ENCODE data around the gene TMSB4X.
A peak's percentile ranks its signal among the peaks of the same experiment; 100 is the strongest.
"Not testable (repeated sequence)": the region's sequence is repeated elsewhere in the genome, so short reads cannot be mapped to it uniquely, and the experiment has no call there.

Gene TMSB4X

GRCh38 chrX:12994321-12994720 lies 19.4 kb downstream of the TMSB4X start:
- no peak for DNase-seq (ENCODE audit: low read depth in 4 of 4, low spot score in 1 of 4)

GRCh38 chrX:12996934-12997435 lies 22.1 kb downstream of the TMSB4X start:
- DNase-seq (ENCODE audit: low read depth in 4 of 4, low spot score in 1 of 4), result no peak

GRCh38 chrX:12997906-12998687 lies 23.2 kb downstream of the TMSB4X start:
- no peak for DNase-seq (ENCODE audit: low read depth in 4 of 4, low spot score in 1 of 4)

GRCh38 chrX:12999422-12999821 lies 24.5 kb downstream of the TMSB4X start:
- peak in 2 of 4 experiments; percentile 23 for DNase-seq (ENCODE audit: low read depth in 4 of 4, low spot score in 1 of 4)

GRCh38 chrX:13000301-13000811 lies 25.4 kb downstream of the TMSB4X start:
- no peak for DNase-seq (ENCODE audit: low read depth in 4 of 4, low spot score in 1 of 4)

- DNase-seq (ENCODE audit: low read depth in 4 of 4, low spot score in 1 of 4), result no peak
Measured at GRCh38 chrX:13001097-13001496, 26.2 kb downstream of the TMSB4X start.

GRCh38 chrX:13001961-13002671 lies 27.2 kb downstream of the TMSB4X start:
- no peak for DNase-seq (ENCODE audit: low read depth in 4 of 4, low spot score in 1 of 4)

GRCh38 chrX:13005661-13006473 lies 31.0 kb downstream of the TMSB4X start:
- DNase-seq (ENCODE audit: low read depth in 4 of 4, low spot score in 1 of 4), result no peak

- no peak for DNase-seq (ENCODE audit: low read depth in 4 of 4, low spot score in 1 of 4)
Measured at GRCh38 chrX:13007519-13008188, 32.7 kb downstream of the TMSB4X start.

GRCh38 chrX:13008189-13008533 lies 33.3 kb downstream of the TMSB4X start:
- no peak for DNase-seq (ENCODE audit: low read depth in 4 of 4, low spot score in 1 of 4)

GRCh38 chrX:13008851-13009250 lies 33.9 kb downstream of the TMSB4X start:
- no peak for DNase-seq (ENCODE audit: low read depth in 4 of 4, low spot score in 1 of 4)

GRCh38 chrX:13009273-13009672 lies 34.4 kb downstream of the TMSB4X start:
- DNase-seq (ENCODE audit: low read depth in 4 of 4, low spot score in 1 of 4), result no peak

GRCh38 chrX:13009844-13010243 lies 34.9 kb downstream of the TMSB4X start:
- no peak for DNase-seq (ENCODE audit: low read depth in 4 of 4, low spot score in 1 of 4)

GRCh38 chrX:13010546-13010945 lies 35.6 kb downstream of the TMSB4X start:
- no peak for DNase-seq (ENCODE audit: low read depth in 4 of 4, low spot score in 1 of 4)

- DNase-seq (ENCODE audit: low read depth in 4 of 4, low spot score in 1 of 4), result no peak
Measured at GRCh38 chrX:13013363-13014110, 38.6 kb downstream of the TMSB4X start.

GRCh38 chrX:13014111-13015096 lies 39.5 kb downstream of the TMSB4X start:
- no peak for DNase-seq (ENCODE audit: low read depth in 4 of 4, low spot score in 1 of 4)

GRCh38 chrX:13015536-13016236 lies 40.8 kb downstream of the TMSB4X start:
- DNase-seq (ENCODE audit: low read depth in 4 of 4, low spot score in 1 of 4), result no peak

- DNase-seq (ENCODE audit: low read depth in 4 of 4, low spot score in 1 of 4), result not testable (repeated sequence)
Measured at GRCh38 chrX:13016731-13017130, 41.8 kb downstream of the TMSB4X start.
